GM19240 (cell line): ENCODE data around the gene AUTS2.

Source experiments
- DNase-seq: peaks from one replicate; pipeline ENCODE4 v3.0.0; 2011; ENCODE audit warnings: low spot score; ENCODE audit not compliant: insufficient read length

The AUTS2 gene

GRCh38 chr7:70165477-70166170 is 567.3 kb downstream of the AUTS2 start:
- DNase-seq: no peak

DNA sequence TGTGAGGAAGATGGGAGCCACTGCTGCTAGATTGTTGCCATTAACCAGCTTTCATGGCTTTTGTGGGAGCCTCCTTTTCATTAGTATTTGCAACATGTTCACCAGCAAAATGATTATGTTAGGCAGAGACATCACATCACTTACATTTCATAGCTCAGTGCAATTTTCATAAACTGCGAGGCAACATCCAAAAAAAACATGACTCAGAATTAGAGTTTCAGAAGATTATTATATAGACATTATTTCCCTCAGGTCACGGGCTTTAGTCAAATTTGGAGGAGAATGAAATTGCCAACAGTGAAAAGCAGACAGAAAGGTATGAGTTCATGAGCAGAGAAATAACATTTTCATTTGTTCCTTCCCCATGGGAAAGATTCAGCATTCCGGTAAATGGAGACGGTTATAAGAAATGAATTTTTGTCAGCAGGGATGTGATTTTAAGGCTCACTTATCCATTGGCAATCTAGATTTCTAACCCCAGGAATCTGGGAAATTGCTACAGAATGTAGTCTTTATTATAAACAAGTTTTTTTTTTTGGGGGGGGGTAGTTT is 573.2 kb downstream of the AUTS2 start:
- DNase-seq: no peak

- no peak for DNase-seq
Observed at GRCh38 chr7:70177166-70177565, 578.9 kb downstream of the AUTS2 start.

DNA sequence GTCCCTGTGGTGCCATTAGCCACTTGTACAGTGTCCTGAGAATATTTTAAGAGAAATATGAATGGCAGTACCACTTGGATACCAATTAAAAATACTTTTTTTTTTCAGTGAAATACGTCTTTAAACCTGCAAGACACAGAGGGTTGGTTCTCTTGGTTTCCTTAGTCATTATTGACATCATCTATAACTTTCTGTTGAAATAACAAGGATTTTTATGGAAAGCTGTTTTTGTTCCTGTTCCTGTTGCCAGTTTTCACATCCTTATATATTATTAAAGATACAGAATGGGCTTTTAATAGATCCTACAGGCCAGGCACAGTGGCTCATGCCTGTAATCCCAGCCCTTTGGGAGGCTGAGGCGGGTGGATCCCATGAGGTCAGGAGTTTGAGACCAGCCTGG is 579.9 kb downstream of the AUTS2 start:
- DNase-seq: no peak

GRCh38 chr7:70178787-70179186 is 580.5 kb downstream of the AUTS2 start:
- DNase-seq: no peak

DNA sequence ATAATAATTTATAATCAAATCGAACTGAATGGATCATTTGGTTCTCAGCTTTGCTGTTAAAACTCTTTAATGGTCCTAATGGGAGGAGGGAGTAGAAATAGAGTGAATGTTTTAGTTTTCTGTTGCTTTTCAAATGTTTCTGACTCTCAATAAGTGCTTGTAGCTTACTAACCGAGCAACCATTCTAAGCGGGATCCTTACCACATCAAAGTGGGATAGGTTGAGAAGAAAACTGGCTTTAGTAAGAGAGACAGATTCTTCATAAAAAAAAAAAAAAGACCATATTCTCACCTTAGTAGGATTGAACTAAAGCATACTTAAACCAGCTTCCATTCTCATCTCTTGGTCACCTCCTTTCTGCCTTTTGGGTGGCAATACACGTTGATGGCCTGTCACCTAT is 584.2 kb downstream of the AUTS2 start:
- DNase-seq: no peak

DNA sequence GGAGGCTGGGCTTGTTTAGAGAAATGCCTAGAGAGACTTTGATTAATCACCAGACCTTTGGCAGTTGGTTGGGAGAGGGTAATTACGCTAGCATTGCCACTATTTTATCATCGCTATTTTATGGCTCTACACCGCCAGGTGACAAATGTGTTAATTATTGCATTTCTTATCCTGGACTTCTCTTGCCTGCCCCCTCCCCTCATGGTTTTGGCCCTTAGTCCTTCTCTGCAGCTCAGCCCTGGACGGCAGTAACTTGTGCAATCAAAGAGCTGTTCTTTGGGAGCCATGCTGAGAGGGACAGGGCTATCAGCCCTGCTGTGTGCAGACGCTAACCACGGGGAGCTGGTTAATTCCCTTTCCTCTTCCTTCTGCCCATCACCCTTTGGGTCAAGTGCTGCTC is 585.0 kb downstream of the AUTS2 start:
- DNase-seq: no peak

DNA sequence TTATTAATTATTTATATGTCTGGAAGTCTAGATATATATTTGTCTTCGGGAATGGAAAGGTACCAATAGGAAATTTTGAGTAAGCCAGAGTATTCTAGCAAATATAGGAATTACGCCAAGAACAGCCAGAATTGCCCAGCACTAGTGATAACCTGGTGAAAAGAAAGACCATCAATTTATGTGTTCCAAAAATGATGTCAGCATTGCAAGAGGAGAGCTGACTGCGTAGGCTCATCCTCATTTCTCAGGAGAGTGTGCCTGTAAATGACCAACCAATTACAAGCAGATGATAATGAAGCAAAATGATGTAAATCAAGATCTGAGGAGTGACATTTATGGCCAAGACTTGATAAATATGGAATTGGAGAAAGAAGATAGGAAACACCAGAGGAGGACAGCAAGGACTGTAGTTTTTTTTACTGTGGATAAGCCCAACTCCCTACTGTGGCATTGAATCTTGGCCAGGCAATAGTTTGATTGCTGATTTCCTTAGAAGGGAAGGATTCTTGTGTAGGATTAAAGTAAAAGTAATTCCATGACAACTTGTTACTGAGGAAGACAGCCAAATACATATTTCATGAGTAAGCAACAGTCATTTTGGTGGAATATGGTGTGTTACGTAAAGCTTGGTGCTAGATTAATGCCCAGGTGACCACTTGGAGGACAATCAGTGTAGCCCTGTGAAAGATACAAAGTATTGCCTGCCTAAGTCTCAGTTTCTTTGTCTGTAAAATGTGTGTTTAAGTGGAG is 590.8 kb downstream of the AUTS2 start:
- DNase-seq: no peak

GRCh38 chr7:70189776-70190175 is 591.5 kb downstream of the AUTS2 start:
- no peak for DNase-seq

DNA sequence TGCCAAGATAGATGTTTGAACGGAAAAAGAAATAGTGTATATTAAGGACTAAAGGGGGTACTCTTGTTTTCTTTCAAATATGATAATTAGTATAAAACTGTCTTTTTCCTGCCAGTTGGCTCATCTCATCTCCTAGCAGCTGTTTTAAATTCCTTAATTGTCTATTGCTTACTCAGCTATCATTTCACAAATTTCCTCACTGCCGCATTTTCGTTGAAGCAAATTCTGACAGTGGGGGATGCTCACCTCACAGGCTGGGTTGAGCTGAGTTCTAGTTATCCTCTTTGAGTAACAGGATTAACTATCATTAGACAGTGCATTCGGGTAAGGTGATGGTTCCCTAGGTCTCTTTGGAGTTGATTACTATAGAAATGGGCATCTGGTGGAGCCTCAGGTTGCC is 592.0 kb downstream of the AUTS2 start:
- no peak for DNase-seq

DNA sequence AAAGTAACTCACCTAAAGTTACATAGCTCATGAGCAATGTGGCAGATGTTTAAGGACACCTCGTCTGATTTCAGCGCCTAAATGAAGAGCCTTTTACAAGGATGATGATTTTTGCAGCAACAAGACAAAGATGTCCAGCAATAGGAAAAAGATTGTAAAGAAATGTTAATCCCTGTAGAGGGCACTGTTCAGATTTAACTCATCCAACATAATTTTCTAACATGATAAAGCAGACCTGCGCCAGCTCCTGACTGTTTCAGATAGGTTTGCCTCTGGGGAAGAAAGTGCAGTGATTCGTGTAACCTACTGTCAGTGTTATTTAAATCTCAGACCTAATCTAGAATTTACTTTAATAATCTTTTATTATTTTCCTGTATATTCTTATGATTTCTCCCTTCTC is 595.2 kb downstream of the AUTS2 start:
- no peak for DNase-seq

DNA sequence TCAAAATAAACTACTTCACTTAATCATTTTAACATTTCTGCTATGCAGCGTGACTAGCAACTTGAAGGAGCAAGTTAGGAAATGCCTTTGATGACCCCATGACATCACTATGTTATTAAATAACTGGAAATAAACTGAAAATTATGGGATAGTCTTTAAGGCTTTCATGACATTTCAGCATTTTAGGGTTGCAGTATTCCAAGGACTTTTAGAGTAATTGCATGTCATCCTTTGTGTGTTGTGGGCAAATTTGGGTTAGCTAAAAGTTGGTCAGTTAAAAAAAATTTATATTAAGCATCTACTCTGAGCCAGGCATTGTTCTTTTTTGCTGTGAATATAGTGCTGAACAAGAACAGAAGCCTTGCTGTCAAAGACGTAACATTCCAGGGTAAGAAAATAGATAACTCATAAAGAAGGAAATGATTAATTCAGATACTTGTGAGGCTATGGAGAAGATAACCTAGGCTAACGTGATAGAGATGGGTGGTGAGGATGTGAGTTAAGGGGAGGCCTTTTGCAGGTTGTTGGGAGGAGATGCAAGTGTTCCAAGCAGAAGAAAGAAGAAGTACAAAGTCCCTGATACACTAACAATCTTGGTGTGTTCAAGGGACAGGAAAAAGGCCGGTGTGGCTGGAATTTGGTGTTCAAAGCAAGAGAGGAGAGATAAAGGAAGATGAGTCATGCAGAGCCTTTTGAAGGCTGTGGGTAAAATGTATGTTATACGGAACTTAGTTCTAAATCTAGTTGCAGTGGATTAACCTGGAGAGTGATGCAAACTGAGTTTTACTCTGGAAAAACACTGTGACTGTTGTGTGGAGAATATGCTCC is 610.2 kb downstream of the AUTS2 start:
- no peak for DNase-seq

DNA sequence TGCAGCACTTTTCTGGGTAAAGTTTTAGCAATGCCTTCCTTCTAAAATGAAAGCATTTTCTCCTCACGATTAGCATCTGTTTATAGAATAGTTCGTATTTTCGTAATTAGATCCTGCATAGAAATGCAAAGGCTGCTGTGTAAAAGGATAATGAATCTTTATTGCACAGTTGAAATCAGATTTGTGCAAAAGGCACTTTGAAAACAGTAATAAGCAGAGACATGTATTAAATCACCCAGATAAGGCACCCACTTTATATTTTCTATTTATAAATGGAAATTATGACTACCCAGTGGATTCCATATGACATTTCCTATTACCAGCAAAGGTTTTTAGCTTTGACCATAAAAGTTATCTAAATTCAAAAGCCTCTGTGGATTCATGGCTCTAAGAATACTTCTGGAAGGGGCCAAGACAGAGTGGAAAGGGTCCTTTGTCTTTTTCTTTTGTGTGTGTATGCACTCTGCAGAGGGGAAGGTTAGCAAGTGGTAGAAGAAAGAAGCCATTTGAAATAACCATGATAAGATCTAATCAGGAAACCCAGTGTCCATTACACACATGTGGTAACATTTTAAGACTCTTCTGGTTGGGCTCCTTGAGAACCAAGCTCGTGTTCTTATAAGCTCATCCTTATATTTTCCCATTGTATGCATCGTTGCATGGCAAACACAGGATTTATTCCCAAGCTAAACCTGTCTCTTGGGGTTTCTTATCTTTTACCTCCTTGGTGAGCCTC is 612.1 kb downstream of the AUTS2 start:
- DNase-seq: no peak

GRCh38 chr7:70210936-70211310 is 612.6 kb downstream of the AUTS2 start:
- DNase-seq: no peak

DNA sequence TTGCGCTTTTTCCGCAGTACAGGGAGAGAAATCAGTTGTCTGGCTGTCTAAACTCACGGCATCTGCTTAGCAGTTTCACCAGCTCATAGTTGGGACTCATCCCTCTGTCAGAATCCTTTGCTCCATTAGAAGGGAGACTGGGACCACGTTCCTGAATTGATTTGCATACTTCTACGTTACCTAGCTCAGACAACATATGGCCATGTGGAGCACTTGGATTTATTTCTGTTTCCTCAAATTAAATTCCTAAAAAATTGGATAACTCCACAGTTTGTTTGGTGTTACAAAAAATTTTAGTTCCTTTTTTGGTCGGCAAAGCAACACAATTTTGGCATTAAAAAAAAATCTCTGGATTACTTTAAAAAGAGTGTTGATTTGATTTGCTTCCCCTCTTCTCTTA is 614.0 kb downstream of the AUTS2 start:
- DNase-seq: no peak

GRCh38 chr7:70214071-70214470 is 615.8 kb downstream of the AUTS2 start:
- no peak for DNase-seq

DNA sequence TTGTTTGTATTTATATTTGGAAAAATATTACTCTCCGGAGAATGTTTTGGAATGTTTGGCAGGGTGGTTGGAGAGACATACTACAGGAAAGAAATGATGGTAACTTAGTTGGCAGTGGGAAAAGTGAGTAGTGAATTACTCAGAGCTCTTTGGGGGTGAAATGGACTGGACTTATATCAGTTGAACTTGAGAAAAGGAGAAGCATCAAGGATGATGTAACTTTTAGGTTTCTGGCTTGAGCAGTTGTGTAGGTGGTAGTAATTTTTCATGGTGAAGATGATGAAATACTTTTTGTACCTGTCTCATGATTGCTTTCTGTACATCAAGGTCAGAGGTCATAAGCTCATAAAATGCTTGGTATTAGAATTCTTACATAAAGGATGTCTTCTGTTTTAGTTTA is 617.2 kb downstream of the AUTS2 start:
- no peak for DNase-seq

- no peak for DNase-seq
Observed at GRCh38 chr7:70217571-70217970, 619.3 kb downstream of the AUTS2 start.

DNA sequence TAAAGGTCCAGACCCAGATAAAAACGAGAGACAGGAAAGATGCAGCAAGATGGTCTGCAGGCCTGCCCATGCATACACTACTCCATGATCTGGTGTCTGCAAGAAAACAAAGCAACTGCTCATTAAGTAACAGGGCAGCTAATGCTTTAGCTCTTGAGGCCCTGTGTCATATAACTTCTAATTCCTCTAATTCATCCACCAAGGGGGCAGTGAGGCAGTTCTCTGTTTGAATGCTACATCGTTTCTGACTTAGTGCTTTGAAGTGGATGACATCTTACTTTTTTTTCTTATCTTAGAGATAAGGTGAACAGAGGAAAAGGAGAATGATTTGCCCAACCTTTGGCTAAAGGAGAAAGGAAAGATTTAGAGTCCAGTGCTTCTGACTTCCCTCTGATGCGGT is 619.7 kb downstream of the AUTS2 start:
- no peak for DNase-seq

- no peak for DNase-seq
Observed at GRCh38 chr7:70219061-70219460, 620.8 kb downstream of the AUTS2 start.

GRCh38 chr7:70229242-70229641 is 631.0 kb downstream of the AUTS2 start:
- DNase-seq: no peak
